ENCODE results near the gene DDX49.

GRCh38 chr19:18906605-18907519 lies 12.7 kb upstream of the DDX49 start:
- no peak for TF ChIP-seq POLR2A (IDR thresholded peaks at IDR 0.05; ENCODE audit: low read length)
- TF ChIP-seq GATA1 (IDR thresholded peaks at IDR 0.05; ENCODE audit: low read depth, low read length): no peak

Data from erythroblast (primary cell).